K562 (cell line): ENCODE data around the gene TBC1D2. TPM values are rescaled to one million over a fixed set of nuclear protein-coding genes. Genes with fewer than 3 reads are reported as not detected.

Experiments
- JUNB ChIP-seq: fragments of 450-650 bp; formaldehyde crosslinking; conservative IDR thresholded peaks from 2 replicates; pipeline ENCODE4 v1.4.0; 2020; ENCODE audit warnings: mild to moderate bottlenecking
- polyA plus RNA-seq, 8 experiments: library from polyadenylated mRNA; depleted of rRNA in 4 of 8; stranded (reverse) in 5 of 8; unstranded in 3 of 8; fragments of >200 nt; fragmentation: Nextera tagmentation in 2 of 8; fragmentation: Illumina TruSeq in 1 of 8; extraction: Ambion mirVana in 2 of 8; extraction: Trizol in 1 of 8; gene quantifications; 2 replicates each; pipeline versions ENCODE4 v1.2.1 to v1.2.3, GENCODE V29; 2011 to 2014; ENCODE audit warnings: inconsistent platforms in 1 of 8, missing spikeins in 1 of 8
- total RNA-seq, 7 experiments: library from RNA; depleted of rRNA in 6 of 7; stranded (reverse); fragments of >200 nt in 6 of 7; fragmentation: Illumina TruSeq in 2 of 7; extraction: Trizol in 2 of 7; gene quantifications; 2 replicates each; pipeline versions ENCODE4 v1.2.1 to v1.2.3, GENCODE V29; 2011 to 2021; ENCODE audit warnings: low replicate concordance in 1 of 7
- TF ChIP-seq, protein P1 (sequence below): sonication (generic); formaldehyde crosslinking; IDR thresholded peaks from 2 replicates; pipeline ENCODE4 v1.8.0; 2022; ENCODE audit warnings: missing genetic modification reagents, mild to moderate bottlenecking, moderate library complexity, borderline replicate concordance
- TF ChIP-seq, protein P2 (sequence below): fragments of 250-450 bp; sonication (Bioruptor Pico); IDR thresholded peaks from 2 replicates; pipeline ENCODE4 v1.8.0; 2022; ENCODE audit warnings: moderate library complexity, mild to moderate bottlenecking, inconsistent platforms
- TF ChIP-seq, protein P3 (sequence below): sonication (generic); formaldehyde crosslinking; IDR thresholded peaks from 2 replicates; pipeline ENCODE4 v1.8.1; 2022; ENCODE audit warnings: missing genetic modification reagents

Gene TBC1D2
- total and polyA plus RNA-seq, 9 of the 15 experiments (the other 6 are each of a cell fraction or from before 2014, with no cell fraction given): 0.10 to 7.0 (median 2.5) TPM

DNA sequence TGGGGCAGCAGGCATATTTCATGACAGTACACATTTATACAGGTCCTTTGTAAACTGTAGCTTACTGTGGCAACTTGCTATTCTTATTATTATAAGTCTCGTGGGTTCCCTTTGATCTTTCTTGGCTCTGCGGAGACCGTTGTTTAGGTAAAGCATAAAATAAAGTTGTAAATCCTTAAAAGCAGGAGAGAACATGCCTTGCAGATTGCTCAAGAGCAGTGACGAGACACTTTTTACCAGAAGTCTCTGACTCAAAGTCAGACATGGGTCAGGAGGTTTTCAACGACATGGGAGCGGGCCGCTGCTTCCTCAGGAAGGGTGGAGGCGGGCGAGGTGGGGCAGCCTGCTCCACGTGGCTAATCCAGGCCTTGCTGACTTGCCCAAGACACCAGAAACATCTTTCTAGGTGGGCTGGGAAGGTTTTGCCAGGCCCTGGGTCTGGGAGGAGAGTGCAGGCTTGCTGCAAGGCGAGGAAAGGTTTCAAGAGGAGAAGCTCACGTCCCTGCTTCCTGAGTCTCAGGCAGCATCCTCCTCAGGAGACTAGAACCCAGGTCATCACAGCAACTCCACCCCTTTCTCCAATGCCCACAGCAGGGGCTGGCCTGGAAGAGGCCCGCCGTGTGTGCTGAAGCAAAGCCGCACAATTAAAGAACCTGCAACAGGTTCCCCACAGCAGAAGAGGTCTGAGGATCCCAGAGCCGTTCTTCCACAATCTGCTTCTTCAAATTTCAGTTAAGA is 6.5 kb downstream of the TBC1D2 start (continued):
- no peak for TF ChIP-seq JUNB (CRISPR knock-in tag)
- TF ChIP-seq, protein P1, sequence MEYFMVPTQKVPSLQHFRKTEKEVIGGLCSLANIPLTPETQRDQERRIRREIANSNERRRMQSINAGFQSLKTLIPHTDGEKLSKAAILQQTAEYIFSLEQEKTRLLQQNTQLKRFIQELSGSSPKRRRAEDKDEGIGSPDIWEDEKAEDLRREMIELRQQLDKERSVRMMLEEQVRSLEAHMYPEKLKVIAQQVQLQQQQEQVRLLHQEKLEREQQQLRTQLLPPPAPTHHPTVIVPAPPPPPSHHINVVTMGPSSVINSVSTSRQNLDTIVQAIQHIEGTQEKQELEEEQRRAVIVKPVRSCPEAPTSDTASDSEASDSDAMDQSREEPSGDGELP (CRISPR knock-in tag): no peak
- TF ChIP-seq, protein P2, sequence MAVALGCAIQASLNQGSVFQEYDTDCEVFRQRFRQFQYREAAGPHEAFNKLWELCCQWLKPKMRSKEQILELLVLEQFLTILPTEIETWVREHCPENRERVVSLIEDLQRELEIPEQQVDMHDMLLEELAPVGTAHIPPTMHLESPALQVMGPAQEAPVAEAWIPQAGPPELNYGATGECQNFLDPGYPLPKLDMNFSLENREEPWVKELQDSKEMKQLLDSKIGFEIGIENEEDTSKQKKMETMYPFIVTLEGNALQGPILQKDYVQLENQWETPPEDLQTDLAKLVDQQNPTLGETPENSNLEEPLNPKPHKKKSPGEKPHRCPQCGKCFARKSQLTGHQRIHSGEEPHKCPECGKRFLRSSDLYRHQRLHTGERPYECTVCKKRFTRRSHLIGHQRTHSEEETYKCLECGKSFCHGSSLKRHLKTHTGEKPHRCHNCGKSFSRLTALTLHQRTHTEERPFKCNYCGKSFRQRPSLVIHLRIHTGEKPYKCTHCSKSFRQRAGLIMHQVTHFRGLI (CRISPR knock-in tag): no peak; the same call in 1 of the 2 replicates
- TF ChIP-seq, protein P3, sequence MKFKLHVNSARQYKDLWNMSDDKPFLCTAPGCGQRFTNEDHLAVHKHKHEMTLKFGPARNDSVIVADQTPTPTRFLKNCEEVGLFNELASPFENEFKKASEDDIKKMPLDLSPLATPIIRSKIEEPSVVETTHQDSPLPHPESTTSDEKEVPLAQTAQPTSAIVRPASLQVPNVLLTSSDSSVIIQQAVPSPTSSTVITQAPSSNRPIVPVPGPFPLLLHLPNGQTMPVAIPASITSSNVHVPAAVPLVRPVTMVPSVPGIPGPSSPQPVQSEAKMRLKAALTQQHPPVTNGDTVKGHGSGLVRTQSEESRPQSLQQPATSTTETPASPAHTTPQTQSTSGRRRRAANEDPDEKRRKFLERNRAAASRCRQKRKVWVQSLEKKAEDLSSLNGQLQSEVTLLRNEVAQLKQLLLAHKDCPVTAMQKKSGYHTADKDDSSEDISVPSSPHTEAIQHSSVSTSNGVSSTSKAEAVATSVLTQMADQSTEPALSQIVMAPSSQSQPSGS: no peak
